ENCODE data around the gene TSPAN16.
A peak's percentile ranks its signal among the peaks of the same experiment; 100 is the strongest.

- TF ChIP-seq CTCF (conservative IDR thresholded peaks at IDR 0.05; ENCODE audit: low read length) (peak; percentile 61), EZH2phosphoT487 (IDR thresholded peaks at IDR 0.05; ENCODE audit: borderline replicate concordance, low read depth, low read length) (no peak)
These were observed 50.4 kb downstream of the TSPAN16 start, which contains the start of the genes CCDC159 and TMEM205 for GRCh38 chr19:11346104-11346940.

All from OCI-LY7 (cell line).